H1 (cell line): ENCODE data around the gene C20orf96. TPM values are rescaled to one million over a fixed set of nuclear protein-coding genes. Genes with fewer than 3 reads are reported as not detected.

Source experiments
- CBX5 ChIP-seq: fragments of 300-800, 300-1000 bp; sonication (generic); IDR thresholded peaks from 2 replicates; pipeline ENCODE4 v1.7.1; 2016; ENCODE audit warnings: antibody characterized with exemption, low read length, low read depth
- CBX8 ChIP-seq: fragments of 300-800, 300-1000 bp; sonication (generic); IDR thresholded peaks from 2 replicates; pipeline ENCODE4 v1.7.1; 2016; ENCODE audit warnings: low read depth, low read length, borderline replicate concordance
- CTBP2 ChIP-seq: IDR thresholded peaks from 2 replicates; pipeline ENCODE4 v1.7.0; 2011; ENCODE audit warnings: borderline replicate concordance, mild to moderate bottlenecking, moderate library complexity, mixed read lengths, low read length; ENCODE audit not compliant: insufficient read depth, insufficient read length
- E2F6 ChIP-seq: IDR thresholded peaks from 2 replicates; pipeline ENCODE4 v1.6.1; 2012; ENCODE audit warnings: inconsistent platforms
- EGR1 ChIP-seq: IDR thresholded peaks from 2 replicates; pipeline ENCODE4 v1.6.1; 2011; ENCODE audit warnings: low read depth, low read length, borderline replicate concordance
- EP300 ChIP-seq, 2 experiments: IDR thresholded peaks; 1 replicate in 1 of 2; 2 replicates in 1 of 2; pipeline ENCODE4 v1.6.1; 2011 to 2012; ENCODE audit warnings: low read depth in 2 of 2, low read length in 2 of 2, mild to moderate bottlenecking in 2 of 2, borderline replicate concordance in 1 of 2, inconsistent platforms in 1 of 2, moderate library complexity in 1 of 2
- EZH2 ChIP-seq: fragments of 200-600 bp; sonication (generic); IDR thresholded peaks from 2 replicates; pipeline ENCODE4 v1.7.1; 2012; ENCODE audit warnings: low read depth, mild to moderate bottlenecking, moderate library complexity, low read length, inconsistent platforms; ENCODE audit not compliant: severe bottlenecking
- GABPA ChIP-seq: IDR thresholded peaks from 2 replicates; pipeline ENCODE4 v1.6.1; 2011; ENCODE audit warnings: mild to moderate bottlenecking, low read length, moderate library complexity, borderline replicate concordance; ENCODE audit not compliant: insufficient read depth
- GTF2F1 ChIP-seq: IDR thresholded peaks from 2 replicates; pipeline ENCODE4 v1.6.1; 2012; ENCODE audit warnings: low read depth, low read length, improper control_type of control experiment, borderline replicate concordance
- JUN ChIP-seq: IDR thresholded peaks from 2 replicates; pipeline ENCODE4 v1.6.1; 2011; ENCODE audit warnings: low read depth, mild to moderate bottlenecking, improper control_type of control experiment, low read length
- KDM5A ChIP-seq: fragments of 200-600 bp; IDR thresholded peaks from 2 replicates; pipeline ENCODE4 v1.7.1; 2012; ENCODE audit warnings: mild to moderate bottlenecking, low read length, inconsistent platforms, mixed read lengths
- MAX ChIP-seq: IDR thresholded peaks from 2 replicates; pipeline ENCODE4 v1.6.1; 2012; ENCODE audit warnings: inconsistent platforms
- NANOG ChIP-seq: IDR thresholded peaks from 2 replicates; pipeline ENCODE4 v1.6.1; 2011; ENCODE audit warnings: low read length, low read depth, mild to moderate bottlenecking, inconsistent platforms; ENCODE audit not compliant: insufficient read depth, poor library complexity, severe bottlenecking
- POLR2A ChIP-seq, 2 experiments: IDR thresholded peaks; 1 replicate in 1 of 2; 2 replicates in 1 of 2; pipeline ENCODE4 v1.6.1; 2011; ENCODE audit warnings: low read depth in 2 of 2, low read length in 2 of 2, mild to moderate bottlenecking in 2 of 2; ENCODE audit errors: control extremely low read depth in 1 of 2
- RNF2 ChIP-seq: fragments of 200-900, 300-1000 bp; sonication (generic); IDR thresholded peaks from 2 replicates; pipeline ENCODE4 v1.7.1; 2016; ENCODE audit warnings: borderline replicate concordance, low read depth, mild to moderate bottlenecking, antibody characterized with exemption, low read length; ENCODE audit not compliant: poor library complexity, severe bottlenecking; ENCODE audit errors: missing control alignments
- RXRA ChIP-seq: IDR thresholded peaks from 2 replicates; pipeline ENCODE4 v1.6.1; 2011; ENCODE audit warnings: low read depth, mild to moderate bottlenecking, low read length, moderate library complexity; ENCODE audit not compliant: insufficient read depth
- SAP30 ChIP-seq: fragments of 300-600 bp; sonication (generic); IDR thresholded peaks from 2 replicates; pipeline ENCODE4 v1.7.1; 2012; ENCODE audit warnings: low read length, moderate library complexity, mild to moderate bottlenecking, inconsistent platforms; ENCODE audit not compliant: insufficient read depth, insufficient replicate concordance
- SIN3A ChIP-seq, 2 experiments: IDR thresholded peaks in 1 of 2; conservative IDR thresholded peaks in 1 of 2; 2 replicates each; pipeline ENCODE4 v1.6.1; 2011 to 2012; ENCODE audit warnings: low read length in 2 of 2, improper control_type of control experiment in 1 of 2, low read depth in 1 of 2, mild to moderate bottlenecking in 1 of 2
- TAF7 ChIP-seq: optimal IDR thresholded peaks from 2 replicates; pipeline ENCODE3; 2011; ENCODE audit warnings: low read depth, mild to moderate bottlenecking, inconsistent platforms, low read length, moderate library complexity, borderline replicate concordance
- TBP ChIP-seq: IDR thresholded peaks from 2 replicates; pipeline ENCODE4 v1.6.1; 2011; ENCODE audit warnings: low read depth, low read length, improper control_type of control experiment
- polyA plus RNA-seq, 7 experiments: library from polyadenylated mRNA; depleted of rRNA in 3 of 7; stranded (reverse) in 5 of 7; unstranded in 2 of 7; fragments of >200 nt in 5 of 7; fragments of 200-250 nt in 2 of 7; gene quantifications; 1 replicate in 5 of 7; 2 replicates in 1 of 7; 4 replicates in 1 of 7; pipeline versions ENCODE4 v1.2.1 to v1.2.3, GENCODE V29; 2011 to 2013; ENCODE audit warnings: missing spikeins in 2 of 7, mixed read lengths in 2 of 7
- total RNA-seq: library from RNA; stranded (reverse); fragmentation: NEBNext Ultra II Directional; extraction: Animal tissue kit (Norgen Biotek cat#: 25700); gene quantifications from 2 replicates; pipeline ENCODE4 v1.2.1, GENCODE V29; 2021

C20orf96 gene
- total and polyA plus RNA-seq, 2 of the 8 experiments (the other 6 are each of a cell fraction or from before 2014, with no cell fraction given), result 19.2 to 21.0 TPM

- TF ChIP-seq RNF2 (no peak), CBX5 (no peak), TBP (peak; percentile 82), CTBP2 (no peak), CBX8 (no peak), RXRA (no peak), EP300 (IDR thresholded peaks at IDR 0.05; ENCODE audit: borderline replicate concordance in 1 of 2, low read depth in 2 of 2, low read length in 2 of 2) (no peak), EGR1 (no peak), EZH2 (no peak), GABPA (no peak; the same call in 1 of the 2 replicates), JUN (no peak), MAX (peak; percentile 88), KDM5A (no peak), POLR2A (IDR thresholded peaks at IDR 0.05; ENCODE audit: control extremely low read depth in 1 of 2, low read depth in 2 of 2, low read length in 2 of 2) (peak in 1 of 2 experiments; percentile 94; a peak in 2 of 3 replicates), GTF2F1 (peak; percentile 62; the same call in 1 of the 2 replicates), SAP30 (no peak), SIN3A (conservative IDR thresholded peaks at IDR 0.05 in 1 of 2, IDR thresholded peaks at IDR 0.05 in 1 of 2; ENCODE audit: low read depth in 1 of 2, low read length in 2 of 2) (no peak), E2F6 (peak; percentile 90), TAF7 (no peak), NANOG (no peak)
These were observed 23.7 kb downstream of the C20orf96 start (continued) for GRCh38 chr20:266596-267562.
